GM19455 (cell line): ENCODE measurements around the gene MAB21L4.

Source experiments
- ATAC-seq: cut with Tn5 transposase; IDR thresholded peaks from one replicate; pipeline ENCODE4 v1.9.1; 2021; ENCODE audit not compliant: unreplicated experiment

Gene MAB21L4

GRCh38 chr2:240896871-240897692 lies 1.1 kb upstream of the MAB21L4 start:
- ATAC-seq = no peak

GRCh38 chr2:240896394-240896793 lies 438 bp upstream of the MAB21L4 start:
- ATAC-seq = no peak

GRCh38 chr2:240894836-240895558 lies 959 bp downstream of the MAB21L4 start:
- no peak for ATAC-seq

GRCh38 chr2:240894006-240894405 lies 1.9 kb downstream of the MAB21L4 start:
- ATAC-seq = no peak

- no peak for ATAC-seq
Measured at GRCh38 chr2:240893363-240893844, 2.6 kb downstream of the MAB21L4 start.

GRCh38 chr2:240892925-240893324 lies 3.0 kb downstream of the MAB21L4 start:
- ATAC-seq = no peak

GRCh38 chr2:240892356-240892755 lies 3.6 kb downstream of the MAB21L4 start:
- no peak for ATAC-seq

GRCh38 chr2:240891492-240892340 lies 4.2 kb downstream of the MAB21L4 start:
- no peak for ATAC-seq

GRCh38 chr2:240890691-240891090 lies 5.3 kb downstream of the MAB21L4 start:
- ATAC-seq = no peak

GRCh38 chr2:240889601-240890560 lies 6.1 kb downstream of the MAB21L4 start:
- ATAC-seq = no peak

GRCh38 chr2:240888890-240889573 lies 6.9 kb downstream of the MAB21L4 start:
- no peak for ATAC-seq

GRCh38 chr2:240888130-240888889 lies 7.6 kb downstream of the MAB21L4 start:
- no peak for ATAC-seq

- no peak for ATAC-seq
Measured at GRCh38 chr2:240887631-240888030, 8.3 kb downstream of the MAB21L4 start.

- no peak for ATAC-seq
Measured at GRCh38 chr2:240886678-240887609, 9.0 kb downstream of the MAB21L4 start.

GRCh38 chr2:240886023-240886565 lies 9.9 kb downstream of the MAB21L4 start:
- ATAC-seq = no peak

GRCh38 chr2:240885566-240885965 lies 10.4 kb downstream of the MAB21L4 start:
- no peak for ATAC-seq

- no peak for ATAC-seq
Measured at GRCh38 chr2:240884745-240885144, 11.2 kb downstream of the MAB21L4 start.
